ENCODE measurements around the gene YWHAQ.
"Not testable (repeated sequence)": the region's sequence is repeated elsewhere in the genome, so short reads cannot be mapped to it uniquely, and the experiment has no call there.

The YWHAQ gene

GRCh38 chr2:9630117-9630735 is 571 bp downstream of the YWHAQ start:
- DNase-seq, result peak; percentile 47

- no peak for DNase-seq
Observed at GRCh38 chr2:9629222-9630116, 1.3 kb downstream of the YWHAQ start.

DNA sequence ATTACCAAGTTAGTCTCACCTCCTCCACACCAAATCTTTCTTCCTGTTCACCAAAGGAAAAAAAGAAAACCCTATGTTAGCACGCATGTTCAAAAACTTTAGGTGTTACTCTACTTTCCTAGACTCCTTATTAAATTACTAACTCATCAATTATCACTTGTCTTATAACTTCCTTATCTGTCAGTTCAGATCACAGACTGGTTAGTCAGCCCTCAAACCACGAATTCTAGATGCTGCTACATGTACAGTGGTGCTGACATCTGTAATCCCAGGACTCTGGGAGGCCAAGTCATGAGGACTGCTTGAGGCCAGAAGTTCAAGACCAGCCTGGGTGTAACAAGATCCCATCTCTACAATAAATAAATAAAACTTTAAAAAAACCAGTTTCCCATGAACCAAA is 3.5 kb downstream of the YWHAQ start:
- DNase-seq, result no peak

GRCh38 chr2:9623151-9623550 is 7.6 kb downstream of the YWHAQ start:
- no peak for DNase-seq

DNA sequence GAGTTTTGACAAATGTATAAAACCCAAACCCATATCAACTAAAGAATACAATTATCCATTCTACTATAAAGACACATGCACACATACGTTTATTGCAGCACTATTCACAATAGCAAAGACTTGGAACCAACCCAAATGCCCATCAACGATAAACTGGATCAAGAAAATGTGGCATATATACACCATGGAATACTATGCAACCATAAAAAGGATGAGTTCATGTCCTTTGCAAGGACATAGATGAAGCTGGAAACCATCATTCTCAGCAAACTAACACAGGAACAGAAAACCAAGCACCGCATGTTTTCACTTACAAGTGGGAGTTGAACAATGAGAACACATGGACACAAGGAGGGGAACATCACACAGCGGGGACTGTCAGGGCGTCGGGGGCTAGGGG is 9.1 kb downstream of the YWHAQ start:
- DNase-seq, result not testable (repeated sequence)

GRCh38 chr2:9618410-9618809 is 12.4 kb downstream of the YWHAQ start:
- DNase-seq, result no peak

- DNase-seq, result no peak
Observed at GRCh38 chr2:9617749-9618148, 13.0 kb downstream of the YWHAQ start.

DNA sequence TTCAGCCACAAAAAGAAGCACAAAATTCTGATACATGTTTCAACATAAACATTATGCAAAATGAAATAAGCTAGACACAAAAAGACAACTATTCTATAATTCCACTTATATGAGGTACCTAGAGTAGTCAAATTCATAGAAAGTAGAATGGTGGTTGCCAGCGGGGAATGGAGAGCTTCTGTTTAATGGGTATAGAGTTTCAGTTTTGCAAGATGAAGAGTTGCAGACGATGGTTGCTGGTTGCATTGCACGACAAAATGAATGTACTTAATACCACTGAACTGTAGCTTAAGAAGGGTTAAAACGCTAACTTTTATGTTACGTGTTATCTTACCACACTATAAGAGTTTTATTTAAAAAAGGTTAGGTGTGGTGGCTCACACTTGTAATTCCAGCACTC is 13.5 kb downstream of the YWHAQ start:
- DNase-seq, result no peak

GRCh38 chr2:9614562-9614961 is 16.2 kb downstream of the YWHAQ start:
- DNase-seq, result no peak

GRCh38 chr2:9613291-9613690 is 17.5 kb downstream of the YWHAQ start:
- no peak for DNase-seq

- DNase-seq, result not testable (repeated sequence)
Observed at GRCh38 chr2:9611549-9611912, 19.3 kb downstream of the YWHAQ start.

GRCh38 chr2:9610781-9611548 is 19.8 kb downstream of the YWHAQ start:
- no peak for DNase-seq

- DNase-seq, result not testable (repeated sequence)
Observed at GRCh38 chr2:9608491-9608890, 22.3 kb downstream of the YWHAQ start.

DNA sequence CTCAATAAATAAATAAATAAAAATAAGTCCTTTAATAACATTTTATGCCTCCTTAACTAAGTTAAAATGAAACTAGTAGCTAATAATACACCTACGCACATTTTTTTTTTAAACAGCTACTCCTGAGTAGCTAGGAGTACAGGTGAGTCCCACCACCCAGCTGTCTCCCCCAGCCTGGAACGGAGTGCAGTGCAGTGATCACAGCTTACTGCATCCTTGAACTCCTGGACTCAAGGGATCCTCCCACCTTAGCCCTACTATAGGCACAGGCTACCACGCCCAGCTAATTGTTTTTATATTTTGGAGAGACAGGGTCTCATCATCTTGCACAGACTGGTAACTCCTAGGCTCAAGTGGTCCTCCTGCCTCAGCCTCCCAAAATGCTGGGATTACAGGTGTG is 28.4 kb downstream of the YWHAQ start:
- no peak for DNase-seq

GRCh38 chr2:9601397-9601796 is 29.4 kb downstream of the YWHAQ start:
- DNase-seq, result no peak

- no peak for DNase-seq
Observed at GRCh38 chr2:9599430-9599829, 31.4 kb downstream of the YWHAQ start.

- DNase-seq, result no peak
Observed at GRCh38 chr2:9596621-9597311, 34.0 kb downstream of the YWHAQ start.

- no peak for DNase-seq
Observed at GRCh38 chr2:9595746-9596145, 35.1 kb downstream of the YWHAQ start.

DNA sequence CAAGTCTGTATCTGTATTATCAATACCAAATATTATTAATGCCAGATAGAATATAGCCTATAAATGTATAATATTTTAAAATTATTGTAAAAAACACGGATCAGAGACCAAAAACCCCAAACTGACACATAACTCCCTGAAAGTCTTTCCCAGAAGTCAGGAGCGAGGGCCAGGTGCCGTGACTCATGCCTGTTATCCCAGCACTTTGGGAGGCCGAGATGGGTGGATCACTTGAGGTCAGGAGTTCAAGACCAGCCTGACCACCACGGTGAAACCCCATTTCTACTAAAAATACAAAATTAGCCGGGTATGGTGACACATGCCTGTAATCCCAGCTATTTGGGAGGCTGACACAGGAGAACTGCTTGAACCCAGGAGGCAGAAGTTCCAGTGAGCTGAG is 35.5 kb downstream of the YWHAQ start:
- DNase-seq, result not testable (repeated sequence)

DNA sequence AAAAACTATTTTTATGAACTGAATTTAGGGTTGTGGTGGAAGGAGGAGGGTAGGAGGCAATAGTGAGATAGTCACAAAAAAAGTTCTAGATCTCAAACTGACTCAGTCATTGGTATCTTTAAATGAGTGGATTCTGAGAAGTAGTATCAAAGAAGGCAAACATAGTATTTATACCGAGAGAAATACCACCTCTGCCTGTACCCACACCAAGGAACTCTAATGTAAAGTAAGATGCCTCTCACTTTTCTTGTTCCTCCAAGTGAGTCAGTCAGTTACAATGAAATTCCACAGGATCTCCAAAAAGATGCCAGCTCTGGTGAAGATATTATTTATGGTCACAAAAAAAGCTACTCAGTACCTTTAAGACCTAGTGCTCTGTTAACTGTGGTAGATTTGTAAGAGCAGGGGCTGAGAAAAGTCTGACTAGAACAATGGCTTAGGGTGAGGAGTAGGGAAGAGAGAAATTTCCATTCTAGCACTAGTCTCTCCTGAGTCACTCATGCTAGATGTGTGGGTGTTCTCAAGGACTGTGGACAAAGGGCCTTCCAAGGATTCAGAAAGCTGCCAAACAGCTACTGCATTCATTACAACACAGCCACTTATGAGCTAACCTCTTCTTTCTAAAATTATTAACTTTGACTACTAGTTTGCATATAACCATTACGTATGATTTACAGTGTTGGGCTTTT is 36.3 kb downstream of the YWHAQ start:
- no peak for DNase-seq

DNA sequence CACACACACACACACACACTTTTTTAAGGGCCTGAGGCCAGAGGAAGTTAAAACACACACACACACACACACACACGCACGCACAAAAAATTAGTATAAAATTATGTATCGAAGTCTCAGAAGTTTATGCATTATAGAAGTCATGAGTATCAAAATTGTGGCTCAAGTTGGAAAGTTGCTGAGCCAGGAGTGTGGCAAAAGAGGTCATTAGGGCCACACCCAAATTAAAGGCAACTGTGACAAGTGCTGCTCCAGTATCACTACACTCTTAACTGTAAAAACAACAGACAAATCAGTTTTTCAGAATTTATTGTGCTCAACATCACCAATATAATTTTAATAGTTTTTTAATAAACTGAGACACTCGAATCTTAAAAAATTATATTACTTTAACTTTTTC is 36.9 kb downstream of the YWHAQ start:
- DNase-seq, result no peak

DNA sequence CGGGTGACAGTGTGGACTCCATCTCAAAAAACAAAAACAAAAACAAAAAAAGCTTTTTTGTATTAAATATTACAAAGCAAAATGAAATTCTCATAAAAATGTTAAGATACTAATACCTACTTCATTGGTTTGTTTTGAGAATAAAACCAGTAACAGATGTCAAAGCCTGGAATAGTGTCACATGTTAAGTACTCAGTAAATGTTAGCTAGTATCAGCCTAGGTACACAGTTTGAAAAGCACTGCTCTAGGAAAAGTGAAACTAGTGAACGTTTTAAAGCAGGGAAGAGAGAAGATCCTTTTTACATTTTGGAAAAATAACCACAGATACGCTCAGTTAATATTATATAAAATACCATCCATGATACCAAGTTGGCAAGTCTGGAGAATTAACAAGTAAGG is 38.1 kb downstream of the YWHAQ start:
- DNase-seq, result no peak

- DNase-seq, result no peak
Observed at GRCh38 chr2:9590641-9591040, 40.2 kb downstream of the YWHAQ start.
